ENCODE results near the gene DOCK11.

Gene DOCK11

GRCh38 chrX:118682258-118683014, 186.8 kb downstream of the DOCK11 start:
- TF ChIP-seq GATA3 (IDR thresholded peaks at IDR 0.05; ENCODE audit: low read depth, low read length): no peak
- TF ChIP-seq GATA2 (IDR thresholded peaks at IDR 0.05; ENCODE audit: low read depth, low read length): no peak

- TF ChIP-seq GATA3 (IDR thresholded peaks at IDR 0.05; ENCODE audit: low read depth, low read length): no peak
Measured at GRCh38 chrX:118685393-118685792, 189.8 kb downstream of the DOCK11 start.

GRCh38 chrX:118688935-118689334, 193.3 kb downstream of the DOCK11 start:
- TF ChIP-seq GATA2 (IDR thresholded peaks at IDR 0.05; ENCODE audit: low read depth, low read length) (no peak), GATA3 (IDR thresholded peaks at IDR 0.05; ENCODE audit: low read depth, low read length) (no peak)

GRCh38 chrX:118693843-118694242, 198.2 kb downstream of the DOCK11 start:
- no peak for TF ChIP-seq GATA2 (IDR thresholded peaks at IDR 0.05; ENCODE audit: low read depth, low read length)
- TF ChIP-seq GATA3 (IDR thresholded peaks at IDR 0.05; ENCODE audit: low read depth, low read length): no peak

GRCh38 chrX:118694638-118695037, 199.0 kb downstream of the DOCK11 start:
- TF ChIP-seq GATA3 (IDR thresholded peaks at IDR 0.05; ENCODE audit: low read depth, low read length): no peak
- no peak for TF ChIP-seq GATA2 (IDR thresholded peaks at IDR 0.05; ENCODE audit: low read depth, low read length)

GRCh38 chrX:118698516-118699170, 203.0 kb downstream of the DOCK11 start:
- no peak for TF ChIP-seq GATA3 (IDR thresholded peaks at IDR 0.05; ENCODE audit: low read depth, low read length)

- no peak for TF ChIP-seq GATA3 (IDR thresholded peaks at IDR 0.05; ENCODE audit: low read depth, low read length)
- TF ChIP-seq GATA2 (IDR thresholded peaks at IDR 0.05; ENCODE audit: low read depth, low read length): no peak
Measured at GRCh38 chrX:118702741-118703140, 207.1 kb downstream of the DOCK11 start.

GRCh38 chrX:118706681-118707080, 211.1 kb downstream of the DOCK11 start:
- TF ChIP-seq GATA3 (IDR thresholded peaks at IDR 0.05; ENCODE audit: low read depth, low read length): no peak
- TF ChIP-seq GATA2 (IDR thresholded peaks at IDR 0.05; ENCODE audit: low read depth, low read length): no peak

GRCh38 chrX:118714521-118714920, 218.9 kb downstream of the DOCK11 start:
- TF ChIP-seq GATA2 (IDR thresholded peaks at IDR 0.05; ENCODE audit: low read depth, low read length) (no peak), GATA3 (IDR thresholded peaks at IDR 0.05; ENCODE audit: low read depth, low read length) (no peak)

GRCh38 chrX:118717678-118718391, 222.2 kb downstream of the DOCK11 start:
- TF ChIP-seq GATA3 (IDR thresholded peaks at IDR 0.05; ENCODE audit: low read depth, low read length): no peak
- TF ChIP-seq GATA2 (IDR thresholded peaks at IDR 0.05; ENCODE audit: low read depth, low read length): no peak

GRCh38 chrX:118718737-118719136, 223.1 kb downstream of the DOCK11 start:
- TF ChIP-seq GATA2 (IDR thresholded peaks at IDR 0.05; ENCODE audit: low read depth, low read length) (no peak), GATA3 (IDR thresholded peaks at IDR 0.05; ENCODE audit: low read depth, low read length) (no peak)

GRCh38 chrX:118720058-118720707, 224.6 kb downstream of the DOCK11 start:
- no peak for TF ChIP-seq GATA3 (IDR thresholded peaks at IDR 0.05; ENCODE audit: low read depth, low read length)

- TF ChIP-seq GATA2 (IDR thresholded peaks at IDR 0.05; ENCODE audit: low read depth, low read length) (no peak), GATA3 (IDR thresholded peaks at IDR 0.05; ENCODE audit: low read depth, low read length) (no peak)
Measured at GRCh38 chrX:118723376-118723775, 227.8 kb downstream of the DOCK11 start.

GRCh38 chrX:118724365-118724764, 228.8 kb downstream of the DOCK11 start:
- no peak for TF ChIP-seq GATA3 (IDR thresholded peaks at IDR 0.05; ENCODE audit: low read depth, low read length)
- TF ChIP-seq GATA2 (IDR thresholded peaks at IDR 0.05; ENCODE audit: low read depth, low read length): no peak
